Body of pancreas (tissue), 4 donors: ENCODE measurements around the gene MSI2. TPM values are rescaled to one million over a fixed set of nuclear protein-coding genes. Genes with fewer than 3 reads are reported as not detected.

Experiments
- ATAC-seq: fragments of 150-250 bp; one replicate; pipeline ENCODE4 v1.9.1; 2016
- DNase-seq, 4 donors: peaks; one replicate each; pipeline ENCODE4 v3.0.0-alpha.2; 2019
- H3K27ac ChIP-seq, 4 donors: fragments of 200-600 bp; sonication (generic); 1 replicate in 3 of 4; 2 replicates in 1 of 4; pipeline versions ENCODE4 v1.5.1 to v1.6.1; 2016 to 2019; ENCODE audit warnings: mild to moderate bottlenecking in 1 of 4, mixed read lengths in 1 of 4, moderate library complexity in 1 of 4
- H3K27me3 ChIP-seq, 2 donors: fragments of 200-600 bp; sonication (generic); one replicate each; pipeline ENCODE4 v1.6.0; 2016; ENCODE audit warnings: mild to moderate bottlenecking in 1 of 2
- H3K36me3 ChIP-seq, 2 donors: fragments of 200-600 bp; sonication (generic); replicated peaks in 1 of 2; 2 replicates each; pipeline ENCODE4 v1.5.1; 2016; ENCODE audit warnings: low read depth in 2 of 2; ENCODE audit not compliant: insufficient read depth in 1 of 2
- H3K4me1 ChIP-seq: fragments of 200-600 bp; sonication (generic); one replicate; pipeline ENCODE4 v1.6.0; 2016
- H3K4me3 ChIP-seq, 2 donors: fragments of 200-600 bp; sonication (generic); 1 replicate in 1 of 2; 2 replicates in 1 of 2; pipeline ENCODE4 v1.5.1; 2016 to 2019
- H3K9me3 ChIP-seq, 3 donors: fragments of 200-600 bp; sonication (generic); 1 replicate in 2 of 3; 2 replicates in 1 of 3; pipeline ENCODE4 v1.5.1; 2016
- POLR2A ChIP-seq, 3 donors: fragments of 450-650 bp; IDR thresholded peaks; one replicate each; pipeline ENCODE4 v1.6.1; 2016; ENCODE audit warnings: antibody characterized with exemption in 3 of 3, mild to moderate bottlenecking in 2 of 3
- WGBS, 2 donors: methylation state at CpG; one replicate each; pipeline ENCODE4 v1.1.5; 2017; 5-methylcytosine and 5-hydroxymethylcytosine counted together
- intact Hi-C: fragments of 100-400 bp; cut with DNase I; formaldehyde crosslinking; loops from one replicate; pipeline ENCODE4 v1.15.1; 2023
- total RNA-seq, 2 donors: library from RNA; depleted of rRNA; stranded (reverse); fragments of >200 nt; gene quantifications; one replicate each; pipeline ENCODE4 v1.1.0, GENCODE V29; 2016
- TF ChIP-seq, protein P1 (sequence below), 7 experiments: fragments of 450-650 bp in 4 of 7; fragments of 200-600 bp in 3 of 7; sonication (generic) in 3 of 7; IDR thresholded peaks; one replicate each; pipeline ENCODE4 v1.5.1; 2016 to 2019; ENCODE audit warnings: antibody characterized with exemption in 7 of 7

MSI2 gene
- total RNA-seq, 2 donors from 2014 or later: 21.1 to 28.5 TPM

DNA sequence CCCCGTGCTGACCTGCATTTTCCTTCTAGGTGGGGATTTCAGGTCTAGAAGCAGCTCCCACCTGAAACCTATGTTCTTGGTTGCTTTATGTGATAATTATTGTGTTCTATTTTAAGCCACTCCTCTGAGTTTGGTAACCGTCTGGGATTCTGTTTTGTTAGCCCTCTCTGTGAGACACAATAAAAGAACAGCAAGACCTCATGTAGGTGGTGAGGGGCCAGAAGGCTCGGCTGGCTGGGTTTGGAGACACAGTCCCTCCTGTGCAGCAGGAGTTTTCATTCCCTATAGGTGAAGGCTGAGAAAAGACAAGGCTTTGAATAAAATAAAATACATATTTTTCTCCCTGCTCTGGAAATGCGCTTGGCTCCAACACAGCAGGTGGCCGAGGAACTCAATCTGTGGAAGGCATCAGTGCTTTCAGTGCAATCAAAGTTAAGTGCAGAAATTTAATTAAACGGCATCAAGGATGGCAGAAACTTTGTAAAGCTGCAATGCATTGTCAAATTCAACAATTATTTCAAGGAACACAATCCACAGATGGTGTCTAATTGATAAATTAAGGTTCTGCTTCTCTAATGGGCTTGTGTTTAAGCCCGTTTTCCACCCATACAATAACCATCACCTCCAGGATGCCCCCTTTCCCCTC is 107.8 kb downstream of the MSI2 start:
- WGBS, 2 donors: 86 to 91% methylated on average over 7 of the region's 7 CpGs
- no peaks in the 10 kb centered on the region for H3K36me3 ChIP-seq
- intact Hi-C loops: no loop called here
- TF ChIP-seq, protein P1, sequence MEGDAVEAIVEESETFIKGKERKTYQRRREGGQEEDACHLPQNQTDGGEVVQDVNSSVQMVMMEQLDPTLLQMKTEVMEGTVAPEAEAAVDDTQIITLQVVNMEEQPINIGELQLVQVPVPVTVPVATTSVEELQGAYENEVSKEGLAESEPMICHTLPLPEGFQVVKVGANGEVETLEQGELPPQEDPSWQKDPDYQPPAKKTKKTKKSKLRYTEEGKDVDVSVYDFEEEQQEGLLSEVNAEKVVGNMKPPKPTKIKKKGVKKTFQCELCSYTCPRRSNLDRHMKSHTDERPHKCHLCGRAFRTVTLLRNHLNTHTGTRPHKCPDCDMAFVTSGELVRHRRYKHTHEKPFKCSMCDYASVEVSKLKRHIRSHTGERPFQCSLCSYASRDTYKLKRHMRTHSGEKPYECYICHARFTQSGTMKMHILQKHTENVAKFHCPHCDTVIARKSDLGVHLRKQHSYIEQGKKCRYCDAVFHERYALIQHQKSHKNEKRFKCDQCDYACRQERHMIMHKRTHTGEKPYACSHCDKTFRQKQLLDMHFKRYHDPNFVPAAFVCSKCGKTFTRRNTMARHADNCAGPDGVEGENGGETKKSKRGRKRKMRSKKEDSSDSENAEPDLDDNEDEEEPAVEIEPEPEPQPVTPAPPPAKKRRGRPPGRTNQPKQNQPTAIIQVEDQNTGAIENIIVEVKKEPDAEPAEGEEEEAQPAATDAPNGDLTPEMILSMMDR (IDR thresholded peaks at IDR 0.05): no peak
- no peak for TF ChIP-seq POLR2A (IDR thresholded peaks at IDR 0.05)
- peaks cover 41% of the 10 kb centered on the region for H3K4me1 ChIP-seq
- no peaks in the 10 kb centered on the region for H3K9me3 ChIP-seq
- no peak overlapping the region for H3K4me3 ChIP-seq
- DNase-seq (no peak), ATAC-seq (no peak)
- H3K27ac ChIP-seq: peak overlapping the region in 1 of 4 donors; percentile 4
- no peaks in the 10 kb centered on the region for H3K27me3 ChIP-seq

DNA sequence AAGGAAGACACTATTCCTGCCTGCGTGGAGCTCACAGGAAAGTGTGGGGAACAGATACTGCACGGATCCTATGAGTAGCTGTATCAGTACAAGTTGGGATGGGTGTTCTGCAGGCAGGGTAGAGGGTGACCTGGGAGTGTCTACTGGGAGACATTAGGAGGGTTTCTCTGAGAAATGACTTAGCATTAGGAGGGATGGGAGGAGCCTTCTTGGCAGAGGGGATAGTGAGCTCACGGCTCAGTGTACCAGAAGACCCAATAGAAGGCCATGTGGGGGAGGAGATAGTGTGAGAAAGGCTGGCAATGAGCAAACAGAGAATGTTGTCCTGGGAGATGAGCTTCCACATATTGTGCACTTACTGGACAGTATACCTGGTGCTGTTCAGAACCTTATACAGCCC is 109.1 kb downstream of the MSI2 start:
- Histone ChIP-seq H3K4me3 (no peak overlapping the region), H3K4me1 (peaks cover 47% of the 10 kb centered on the region), H3K27ac (no peak overlapping the region), H3K27me3 (no peaks in the 10 kb centered on the region), H3K9me3 (no peaks in the 10 kb centered on the region), H3K36me3 (no peaks in the 10 kb centered on the region)
- ATAC-seq: no peak
- TF ChIP-seq, protein P1 (IDR thresholded peaks at IDR 0.05): no peak
- TF ChIP-seq POLR2A (IDR thresholded peaks at IDR 0.05): no peak
- 70 to 74% methylated on average over 3 of the region's 3 CpGs for WGBS, 2 donors
- intact Hi-C loops: no loop called here
- DNase-seq: no peak

DNA sequence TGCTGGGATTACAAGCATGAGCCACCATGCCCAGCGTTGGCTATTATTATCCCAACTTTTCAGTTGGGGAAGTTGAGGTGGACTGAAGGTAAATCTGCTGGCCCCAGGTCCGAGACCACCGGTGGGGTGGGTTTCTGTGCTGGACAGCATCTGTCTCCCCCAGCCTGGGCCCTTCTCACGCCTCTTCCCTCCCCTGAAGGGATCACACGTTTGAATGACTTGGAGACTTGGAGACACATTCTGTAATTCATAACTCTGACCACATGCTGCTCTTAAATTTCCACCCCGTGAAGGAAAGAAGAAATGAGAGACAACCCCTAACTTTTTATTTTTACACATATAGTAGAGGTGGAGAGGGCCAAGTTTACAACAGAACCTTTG is 109.8 kb downstream of the MSI2 start:
- 65 to 67% methylated on average over 6 of the region's 6 CpGs for WGBS, 2 donors
- H3K9me3 ChIP-seq: no peaks in the 10 kb centered on the region
- DNase-seq: no peak
- no peaks in the 10 kb centered on the region for H3K36me3 ChIP-seq
- intact Hi-C loops: no loop called here
- peaks cover 51% of the 10 kb centered on the region for H3K4me1 ChIP-seq
- ATAC-seq: no peak
- TF ChIP-seq POLR2A (IDR thresholded peaks at IDR 0.05): no peak
- TF ChIP-seq, protein P1 (IDR thresholded peaks at IDR 0.05): no peak
- no peaks in the 10 kb centered on the region for H3K27me3 ChIP-seq
- peak overlapping the region in 1 of 4 donors; percentile 49 for H3K27ac ChIP-seq
- no peak overlapping the region for H3K4me3 ChIP-seq

DNA sequence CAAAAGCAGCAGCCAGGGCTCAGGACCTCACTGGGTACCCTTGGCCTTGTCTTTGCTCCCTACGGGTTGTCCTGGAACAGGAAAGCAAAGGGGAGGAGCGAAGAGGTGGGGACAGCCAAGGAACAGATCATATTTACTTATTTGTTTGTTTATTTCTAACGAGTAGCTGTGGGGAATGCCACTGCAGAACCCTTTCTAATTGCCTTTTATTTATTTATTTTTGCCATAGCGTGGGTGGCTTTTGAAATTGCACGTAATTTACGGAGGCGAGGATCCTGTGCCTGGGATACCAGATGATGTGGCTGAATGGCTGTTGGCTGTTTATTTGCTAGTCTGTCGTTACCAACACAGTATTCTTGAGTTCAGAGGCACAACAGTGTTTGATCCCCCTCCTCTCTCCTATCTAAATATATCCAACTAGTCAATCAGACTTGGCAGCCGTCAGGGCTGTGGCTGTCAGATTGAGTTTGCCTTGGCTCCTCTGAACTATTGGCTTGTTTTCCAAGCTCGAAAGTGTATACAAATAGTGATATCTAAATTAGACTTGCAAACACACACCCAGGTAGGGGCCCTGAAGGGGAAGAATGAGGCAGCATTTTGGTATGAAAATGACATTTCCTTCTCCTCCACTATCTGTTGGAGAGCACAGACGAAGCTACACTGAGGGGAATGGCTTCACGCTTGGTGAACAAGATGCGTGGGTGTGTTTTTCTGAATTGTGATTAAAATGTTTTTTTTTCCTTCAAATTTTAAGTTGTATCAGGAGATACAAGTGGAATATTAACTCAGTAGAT is 110.4 kb downstream of the MSI2 start:
- intact Hi-C loops: no loop called here
- no peak overlapping the region for H3K4me3 ChIP-seq
- no peak for ATAC-seq
- peak in 1 of 4 donors; percentile 14 for DNase-seq
- TF ChIP-seq, protein P1 (IDR thresholded peaks at IDR 0.05): no peak
- TF ChIP-seq POLR2A (IDR thresholded peaks at IDR 0.05): no peak
- H3K36me3 ChIP-seq: no peaks in the 10 kb centered on the region
- H3K27me3 ChIP-seq: no peaks in the 10 kb centered on the region
- no peaks in the 10 kb centered on the region for H3K9me3 ChIP-seq
- peaks cover 51% of the 10 kb centered on the region for H3K4me1 ChIP-seq
- WGBS, 2 donors: 15 to 24% methylated on average over 13 of the region's 13 CpGs
- peak overlapping the region in 2 of 4 donors; percentile 24 to 49 for H3K27ac ChIP-seq
